Measurements from ENCODE around the gene ADAM11. TPM values are rescaled to one million over a fixed set of nuclear protein-coding genes. Genes with fewer than 3 reads are reported as not detected.

ADAM11 gene
- total and polyA plus RNA-seq, 9 of the 15 experiments (the other 6 are each of a cell fraction or from before 2014, with no cell fraction given) = 0.01 to 0.31 (median 0.14) TPM; not detected in 2

- H3K9ac ChIP-seq (ENCODE audit: insufficient read depth in 1 of 2, low read depth in 2 of 2, low read length in 2 of 2) = peak overlapping the region in 1 of 2 experiments; percentile 45; a peak in 1 of 4 replicates
- ATAC-seq (no peak), FAIRE-seq (no peak), DNase-seq (ENCODE audit: extremely low read depth in 1 of 4, low spot score in 3 of 4) (no peak)
- H4K20me1 ChIP-seq (replicated peaks; ENCODE audit: control insufficient read depth, insufficient read depth, low read length) = peaks cover 10% of the 10 kb centered on the region; the same call in 1 of the 2 replicates
- no peaks in the 10 kb centered on the region for H3K79me2 ChIP-seq (ENCODE audit: control insufficient read depth, insufficient read depth, low read length)
- ChIA-PET CTCF (ENCODE audit: low intra/inter-chr PET ratio) (interaction anchor here (0.6 kb wide), 1 partner anchor 13 kb away, joined by 3 read pairs; no protein-coding TSS in a partner anchor), POLR2A (interaction anchor here (0.9 to 1.5 kb wide), 4 partner anchors 9 to 33 kb away, joined by 3 to 5 read pairs (median 4); no protein-coding TSS in a partner anchor)
- no peak overlapping the region for H2AFZ ChIP-seq (ENCODE audit: low read depth, low read length)
- H3K9me1 ChIP-seq (ENCODE audit: control insufficient read depth, insufficient read depth, low read length) = no peaks in the 10 kb centered on the region
- peaks cover 3 to 52% of the 10 kb centered on the region in 2 experiments; a peak in 3 of 5 replicates for H3K27me3 ChIP-seq (ENCODE audit: control insufficient read depth in 2 of 2, insufficient read depth in 2 of 2, low read length in 2 of 2)
- peaks cover 0 to 15% of the 10 kb centered on the region in 2 experiments; a peak in 2 of 5 replicates for H3K4me1 ChIP-seq (replicated peaks in 1 of 2; ENCODE audit: control insufficient read depth in 2 of 2, insufficient read depth in 2 of 2, low read length in 2 of 2)
- intact Hi-C loops (cut with micrococcal nuclease) (no loop called here), in situ Hi-C loops (cut with MboI) (no loop called here)
- no peak overlapping the region for H3K27ac ChIP-seq (ENCODE audit: extremely low read depth, low read depth, low read length)
- no peaks in the 10 kb centered on the region for H3K36me3 ChIP-seq (ENCODE audit: control insufficient read depth, insufficient read depth, low read length)
- H3K4me2 ChIP-seq (ENCODE audit: insufficient read depth, low read length) = no peak overlapping the region
- 16% methylated on average over 17 of the region's 17 CpGs for WGBS (ENCODE audit: insufficient coverage, low coverage, missing lambda C conversion rate)
- H3K4me3 ChIP-seq = no peak overlapping the region
- no TSS peak for BruUV-seq (replicated peaks)
- no peaks in the 10 kb centered on the region for H3K9me3 ChIP-seq (replicated peaks; ENCODE audit: control insufficient read depth, insufficient read depth, low read depth, low read length)
- TF ChIP-seq E2F5 (CRISPR knock-in tag; IDR thresholded peaks at IDR 0.05) = no peak
- peak; percentile 76 to 80 for TF ChIP-seq KDM1A (IDR thresholded peaks at IDR 0.05)
- no peak for TF ChIP-seq YY1 (IDR thresholded peaks at IDR 0.05; ENCODE audit: borderline replicate concordance in 1 of 3, control insufficient read depth in 1 of 3, extremely low read depth in 1 of 3, insufficient read depth in 3 of 3, insufficient read length in 1 of 3, insufficient replicate concordance in 2 of 3, low read depth in 1 of 3, low read length in 2 of 3)
- TF ChIP-seq HLTF (IDR thresholded peaks at IDR 0.05) = no peak
- TF ChIP-seq SMARCA5 (IDR thresholded peaks at IDR 0.05) = peak; percentile 88
- TF ChIP-seq RBM25 (IDR thresholded peaks at IDR 0.05; ENCODE audit: low read depth, low read length, severe bottlenecking) = peak; percentile 68
- peak; percentile 93 for TF ChIP-seq BCOR (IDR thresholded peaks at IDR 0.05)
- TF ChIP-seq PBX2 (CRISPR knock-in tag; IDR thresholded peaks at IDR 0.05; ENCODE audit: low read depth) = no peak
- TF ChIP-seq PBX2 (tag; conservative IDR thresholded peaks at IDR 0.05; ENCODE audit: low read depth) = no peak
- 0 out of 2 replicates have a peak, but pooled peaks have one; percentile 28 for TF ChIP-seq HDAC2 (IDR thresholded peaks at IDR 0.05)
- TF ChIP-seq CBX1 (IDR thresholded peaks at IDR 0.05; ENCODE audit: low read depth) = 0 out of 2 replicates have a peak, but pooled peaks have one; percentile 22
- no peak for TF ChIP-seq CUX1 (CRISPR knock-in tag; IDR thresholded peaks at IDR 0.05)
Measured at GRCh38 chr17:44761932-44762810, 3.4 kb downstream of the ADAM11 start.
